HepG2 (cell line): Measurements from ENCODE around the gene CLEC10A. TPM values are rescaled to one million over a fixed set of nuclear protein-coding genes. Genes with fewer than 3 reads are reported as not detected.

Experiments used
- ATF5 ChIP-seq: sonication (generic); formaldehyde crosslinking; IDR thresholded peaks from 2 replicates; pipeline ENCODE4 v1.4.0; 2020; ENCODE audit warnings: mild to moderate bottlenecking, low read depth, missing genetic modification reagents
- ATF7 ChIP-seq, 2 experiments: fragments of 450-650 bp in 1 of 2; sonication (generic) in 1 of 2; formaldehyde crosslinking in 1 of 2; IDR thresholded peaks; 2 replicates each; pipeline versions ENCODE4 v1.4.0 to v1.6.1; 2016 to 2020; ENCODE audit warnings: antibody characterized with exemption in 1 of 2, mild to moderate bottlenecking in 1 of 2, missing genetic modification reagents in 1 of 2
- CCDC6 ChIP-seq: sonication (generic); formaldehyde crosslinking; IDR thresholded peaks from 2 replicates; pipeline ENCODE4 v1.8.1; 2022; ENCODE audit warnings: mild to moderate bottlenecking, missing genetic modification reagents, moderate library complexity
- HOXA3 ChIP-seq: sonication (generic); formaldehyde crosslinking; IDR thresholded peaks from 2 replicates; pipeline ENCODE4 v1.5.0; 2020; ENCODE audit warnings: missing genetic modification reagents
- KMT2A ChIP-seq: sonication (generic); formaldehyde crosslinking; IDR thresholded peaks from 2 replicates; pipeline ENCODE4 v1.4.0; 2020; ENCODE audit warnings: missing genetic modification reagents
- KMT2B ChIP-seq: IDR thresholded peaks from 2 replicates; pipeline ENCODE4 v1.6.1; 2016; ENCODE audit warnings: missing genetic modification reagents, missing compliant biosample characterization
- MATR3 ChIP-seq: sonication (generic); formaldehyde crosslinking; IDR thresholded peaks from 2 replicates; pipeline ENCODE4 v1.4.0; 2020; ENCODE audit warnings: missing genetic modification reagents
- MZF1 ChIP-seq: sonication (generic); formaldehyde crosslinking; IDR thresholded peaks from 2 replicates; pipeline ENCODE4 v1.8.1; 2023; ENCODE audit warnings: mild to moderate bottlenecking, missing genetic modification reagents, borderline replicate concordance
- RFX5 ChIP-seq: IDR thresholded peaks from 2 replicates; pipeline ENCODE4 v1.6.1; 2011; ENCODE audit warnings: low read depth, low read length, improper control_type of control experiment
- ZC3H4 ChIP-seq: sonication (generic); formaldehyde crosslinking; IDR thresholded peaks from 2 replicates; pipeline ENCODE4 v1.4.0; 2020; ENCODE audit warnings: missing genetic modification reagents, borderline replicate concordance
- ZFP37 ChIP-seq: sonication (generic); formaldehyde crosslinking; IDR thresholded peaks from 2 replicates; pipeline ENCODE4 v1.4.0; 2020; ENCODE audit warnings: missing genetic modification reagents, borderline replicate concordance
- ZNF232 ChIP-seq: sonication (generic); formaldehyde crosslinking; IDR thresholded peaks from 2 replicates; pipeline ENCODE4 v1.4.0; 2020; ENCODE audit warnings: missing genetic modification reagents, borderline replicate concordance
- ZNF251 ChIP-seq: sonication (generic); formaldehyde crosslinking; IDR thresholded peaks from 2 replicates; pipeline ENCODE4 v1.9.0; 2021; ENCODE audit warnings: mild to moderate bottlenecking, missing genetic modification reagents
- ZNF337 ChIP-seq: sonication (generic); formaldehyde crosslinking; IDR thresholded peaks from 2 replicates; pipeline ENCODE4 v1.5.1; 2020; ENCODE audit warnings: missing genetic modification reagents, low read depth, mild to moderate bottlenecking, borderline replicate concordance
- ZNF589 ChIP-seq: sonication (generic); formaldehyde crosslinking; conservative IDR thresholded peaks from 2 replicates; pipeline ENCODE4 v1.8.0; 2022; ENCODE audit warnings: mild to moderate bottlenecking, moderate library complexity, missing genetic modification reagents
- ZSCAN25 ChIP-seq: sonication (generic); formaldehyde crosslinking; IDR thresholded peaks from 2 replicates; pipeline ENCODE4 v1.8.0; 2022; ENCODE audit warnings: mild to moderate bottlenecking, missing genetic modification reagents
- polyA plus RNA-seq, 8 experiments: library from polyadenylated mRNA; depleted of rRNA in 3 of 8; stranded (reverse) in 7 of 8; unstranded in 1 of 8; fragments of >200 nt; fragmentation: Illumina TruSeq in 4 of 8; extraction: Trizol in 4 of 8; gene quantifications; 2 replicates each; pipeline versions ENCODE4 v1.2.1 to v1.2.3, GENCODE V29; 2011 to 2016; ENCODE audit warnings: low read depth in 4 of 8, missing spikeins in 1 of 8, mixed read lengths in 1 of 8; ENCODE audit not compliant: insufficient read depth in 1 of 8
- total RNA-seq, 5 experiments: library from RNA; depleted of rRNA; stranded (reverse); fragments of >200 nt; fragmentation: Illumina TruSeq; extraction: Trizol; gene quantifications; 2 replicates each; pipeline ENCODE4 v1.2.3, GENCODE V29; 2016; ENCODE audit warnings: low read depth in 1 of 5
- TF ChIP-seq, protein P1 (sequence below): sonication (generic); formaldehyde crosslinking; IDR thresholded peaks from 2 replicates; pipeline ENCODE4 v1.4.0; 2020; ENCODE audit warnings: missing genetic modification reagents, mild to moderate bottlenecking, borderline replicate concordance
- TF ChIP-seq, protein P2 (sequence below): sonication (generic); formaldehyde crosslinking; IDR thresholded peaks from 2 replicates; pipeline ENCODE4 v1.5.0; 2020; ENCODE audit warnings: mild to moderate bottlenecking, missing genetic modification reagents, borderline replicate concordance
- TF ChIP-seq, protein P3 (sequence below): IDR thresholded peaks from 2 replicates; pipeline ENCODE4 v1.6.1; 2012; ENCODE audit warnings: low read depth, low read length, improper control_type of control experiment

The CLEC10A gene
- total and polyA plus RNA-seq, 2 of the 13 experiments (the other 11 are each of a cell fraction or from before 2014, with no cell fraction given): 0.33 TPM; not detected in 1

DNA sequence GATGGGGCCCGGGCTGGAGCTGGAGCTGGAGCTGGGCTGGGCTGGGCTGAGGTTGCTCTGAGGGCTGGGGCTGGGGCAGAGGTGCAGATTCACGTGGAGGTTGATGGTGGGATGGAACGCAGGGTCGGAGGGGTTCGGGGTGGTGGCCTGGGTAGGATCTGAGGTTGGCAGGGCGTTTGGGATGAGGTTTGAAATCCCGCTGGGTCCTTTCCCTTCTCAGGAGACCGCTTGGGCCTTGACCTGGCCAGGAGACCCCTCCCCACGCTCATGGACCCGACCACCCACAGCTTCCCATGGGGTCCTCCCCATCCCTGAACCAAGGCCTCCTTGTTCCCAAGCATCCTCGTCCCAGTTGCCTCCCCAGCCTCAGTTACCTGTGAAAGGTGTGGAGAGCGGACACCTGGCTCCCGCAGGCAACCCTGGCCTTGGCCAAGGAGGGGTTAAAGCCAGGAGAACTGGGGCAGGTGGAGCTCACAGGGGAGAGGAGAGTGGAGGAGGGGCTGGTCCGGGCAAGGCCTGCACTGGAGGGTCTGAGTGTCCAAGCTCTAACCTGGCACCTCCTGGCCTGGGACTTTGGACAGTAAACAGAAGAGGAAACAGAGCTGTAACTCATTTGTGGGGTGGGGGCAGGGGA lies 34.3 kb upstream of the CLEC10A start, which contains the start of gene ASGR2 (continued):
- TF ChIP-seq, protein P1, sequence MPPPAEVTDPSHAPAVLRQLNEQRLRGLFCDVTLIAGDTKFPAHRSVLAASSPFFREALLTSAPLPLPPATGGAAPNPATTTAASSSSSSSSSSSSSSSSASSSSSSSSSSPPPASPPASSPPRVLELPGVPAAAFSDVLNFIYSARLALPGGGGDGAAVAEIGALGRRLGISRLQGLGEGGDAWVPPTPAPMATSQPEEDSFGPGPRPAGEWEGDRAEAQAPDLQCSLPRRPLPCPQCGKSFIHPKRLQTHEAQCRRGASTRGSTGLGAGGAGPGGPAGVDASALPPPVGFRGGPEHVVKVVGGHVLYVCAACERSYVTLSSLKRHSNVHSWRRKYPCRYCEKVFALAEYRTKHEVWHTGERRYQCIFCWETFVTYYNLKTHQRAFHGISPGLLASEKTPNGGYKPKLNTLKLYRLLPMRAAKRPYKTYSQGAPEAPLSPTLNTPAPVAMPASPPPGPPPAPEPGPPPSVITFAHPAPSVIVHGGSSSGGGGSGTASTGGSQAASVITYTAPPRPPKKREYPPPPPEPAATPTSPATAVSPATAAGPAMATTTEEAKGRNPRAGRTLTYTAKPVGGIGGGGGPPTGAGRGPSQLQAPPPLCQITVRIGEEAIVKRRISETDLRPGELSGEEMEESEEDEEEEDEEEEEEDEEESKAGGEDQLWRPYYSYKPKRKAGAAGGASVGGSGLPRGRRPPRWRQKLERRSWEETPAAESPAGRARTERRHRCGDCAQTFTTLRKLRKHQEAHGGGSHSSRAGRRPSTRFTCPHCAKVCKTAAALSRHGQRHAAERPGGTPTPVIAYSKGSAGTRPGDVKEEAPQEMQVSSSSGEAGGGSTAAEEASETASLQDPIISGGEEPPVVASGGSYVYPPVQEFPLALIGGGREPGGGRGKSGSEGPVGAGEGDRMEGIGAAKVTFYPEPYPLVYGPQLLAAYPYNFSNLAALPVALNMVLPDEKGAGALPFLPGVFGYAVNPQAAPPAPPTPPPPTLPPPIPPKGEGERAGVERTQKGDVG: 0 out of 2 replicates have a peak, but pooled peaks have one; percentile 30
- 0 out of 2 replicates have a peak, but pooled peaks have one; percentile 2 for TF ChIP-seq ZFP37 (CRISPR knock-in tag)
- TF ChIP-seq ZNF589: 0 out of 2 replicates have a peak, but pooled peaks have one; percentile 54
- TF ChIP-seq, protein P2, sequence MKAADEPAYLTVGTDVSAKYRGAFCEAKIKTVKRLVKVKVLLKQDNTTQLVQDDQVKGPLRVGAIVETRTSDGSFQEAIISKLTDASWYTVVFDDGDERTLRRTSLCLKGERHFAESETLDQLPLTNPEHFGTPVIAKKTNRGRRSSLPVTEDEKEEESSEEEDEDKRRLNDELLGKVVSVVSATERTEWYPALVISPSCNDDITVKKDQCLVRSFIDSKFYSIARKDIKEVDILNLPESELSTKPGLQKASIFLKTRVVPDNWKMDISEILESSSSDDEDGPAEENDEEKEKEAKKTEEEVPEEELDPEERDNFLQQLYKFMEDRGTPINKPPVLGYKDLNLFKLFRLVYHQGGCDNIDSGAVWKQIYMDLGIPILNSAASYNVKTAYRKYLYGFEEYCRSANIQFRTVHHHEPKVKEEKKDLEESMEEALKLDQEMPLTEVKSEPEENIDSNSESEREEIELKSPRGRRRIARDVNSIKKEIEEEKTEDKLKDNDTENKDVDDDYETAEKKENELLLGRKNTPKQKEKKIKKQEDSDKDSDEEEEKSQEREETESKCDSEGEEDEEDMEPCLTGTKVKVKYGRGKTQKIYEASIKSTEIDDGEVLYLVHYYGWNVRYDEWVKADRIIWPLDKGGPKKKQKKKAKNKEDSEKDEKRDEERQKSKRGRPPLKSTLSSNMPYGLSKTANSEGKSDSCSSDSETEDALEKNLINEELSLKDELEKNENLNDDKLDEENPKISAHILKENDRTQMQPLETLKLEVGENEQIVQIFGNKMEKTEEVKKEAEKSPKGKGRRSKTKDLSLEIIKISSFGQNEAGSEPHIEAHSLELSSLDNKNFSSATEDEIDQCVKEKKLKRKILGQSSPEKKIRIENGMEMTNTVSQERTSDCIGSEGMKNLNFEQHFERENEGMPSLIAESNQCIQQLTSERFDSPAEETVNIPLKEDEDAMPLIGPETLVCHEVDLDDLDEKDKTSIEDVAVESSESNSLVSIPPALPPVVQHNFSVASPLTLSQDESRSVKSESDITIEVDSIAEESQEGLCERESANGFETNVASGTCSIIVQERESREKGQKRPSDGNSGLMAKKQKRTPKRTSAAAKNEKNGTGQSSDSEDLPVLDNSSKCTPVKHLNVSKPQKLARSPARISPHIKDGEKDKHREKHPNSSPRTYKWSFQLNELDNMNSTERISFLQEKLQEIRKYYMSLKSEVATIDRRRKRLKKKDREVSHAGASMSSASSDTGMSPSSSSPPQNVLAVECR: peak; percentile 58; the same call in 1 of the 2 replicates
- peak; percentile 46 for TF ChIP-seq KMT2B (CRISPR knock-in tag)
- TF ChIP-seq ZSCAN25 (CRISPR knock-in tag): peak; percentile 98
- TF ChIP-seq ATF7 (IDR thresholded peaks at IDR 0.05): no peak
- TF ChIP-seq ATF7 (CRISPR knock-in tag; IDR thresholded peaks at IDR 0.05): peak; percentile 6; the same call in 1 of the 2 replicates
- TF ChIP-seq MATR3 (CRISPR knock-in tag): no peak
- peak; percentile 33; the same call in 1 of the 2 replicates for TF ChIP-seq ZNF337
- TF ChIP-seq ZNF251 (CRISPR knock-in tag): no peak
- peak; percentile 76 for TF ChIP-seq CCDC6 (CRISPR knock-in tag)
- peak; percentile 81 for TF ChIP-seq HOXA3
- peak; percentile 85 for TF ChIP-seq KMT2A (CRISPR knock-in tag)
- TF ChIP-seq ZC3H4: peak; percentile 81; the same call in 1 of the 2 replicates
- no peak for TF ChIP-seq ZNF232 (CRISPR knock-in tag)
- TF ChIP-seq MZF1: 0 out of 2 replicates have a peak, but pooled peaks have one; percentile 48
- TF ChIP-seq ATF5: no peak
- TF ChIP-seq, protein P3, sequence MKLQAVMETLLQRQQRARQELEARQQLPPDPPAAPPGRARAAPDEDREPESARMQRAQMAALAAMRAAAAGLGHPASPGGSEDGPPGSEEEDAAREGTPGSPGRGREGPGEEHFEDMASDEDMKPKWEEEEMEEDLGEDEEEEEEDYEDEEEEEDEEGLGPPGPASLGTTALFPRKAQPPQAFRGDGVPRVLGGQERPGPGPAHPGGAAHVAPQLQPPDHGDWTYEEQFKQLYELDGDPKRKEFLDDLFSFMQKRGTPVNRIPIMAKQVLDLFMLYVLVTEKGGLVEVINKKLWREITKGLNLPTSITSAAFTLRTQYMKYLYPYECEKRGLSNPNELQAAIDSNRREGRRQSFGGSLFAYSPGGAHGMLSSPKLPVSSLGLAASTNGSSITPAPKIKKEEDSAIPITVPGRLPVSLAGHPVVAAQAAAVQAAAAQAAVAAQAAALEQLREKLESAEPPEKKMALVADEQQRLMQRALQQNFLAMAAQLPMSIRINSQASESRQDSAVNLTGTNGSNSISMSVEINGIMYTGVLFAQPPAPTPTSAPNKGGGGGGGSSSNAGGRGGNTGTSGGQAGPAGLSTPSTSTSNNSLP: peak; percentile 20; the same call in 1 of the 2 replicates
- peak; percentile 46; the same call in 1 of the 2 replicates for TF ChIP-seq RFX5
